Measurements from ENCODE around the gene FHL1. TPM values are rescaled to one million over a fixed set of nuclear protein-coding genes. Genes with fewer than 3 reads are reported as not detected.
A peak's percentile ranks its signal among the peaks of the same experiment; 100 is the strongest.
"Not testable (repeated sequence)": the region's sequence is repeated elsewhere in the genome, so short reads cannot be mapped to it uniquely, and the experiment has no call there.

The FHL1 gene
- total RNA-seq, 4 donors from 2014 or later = 85.9 to 140 (median 107) TPM

DNA sequence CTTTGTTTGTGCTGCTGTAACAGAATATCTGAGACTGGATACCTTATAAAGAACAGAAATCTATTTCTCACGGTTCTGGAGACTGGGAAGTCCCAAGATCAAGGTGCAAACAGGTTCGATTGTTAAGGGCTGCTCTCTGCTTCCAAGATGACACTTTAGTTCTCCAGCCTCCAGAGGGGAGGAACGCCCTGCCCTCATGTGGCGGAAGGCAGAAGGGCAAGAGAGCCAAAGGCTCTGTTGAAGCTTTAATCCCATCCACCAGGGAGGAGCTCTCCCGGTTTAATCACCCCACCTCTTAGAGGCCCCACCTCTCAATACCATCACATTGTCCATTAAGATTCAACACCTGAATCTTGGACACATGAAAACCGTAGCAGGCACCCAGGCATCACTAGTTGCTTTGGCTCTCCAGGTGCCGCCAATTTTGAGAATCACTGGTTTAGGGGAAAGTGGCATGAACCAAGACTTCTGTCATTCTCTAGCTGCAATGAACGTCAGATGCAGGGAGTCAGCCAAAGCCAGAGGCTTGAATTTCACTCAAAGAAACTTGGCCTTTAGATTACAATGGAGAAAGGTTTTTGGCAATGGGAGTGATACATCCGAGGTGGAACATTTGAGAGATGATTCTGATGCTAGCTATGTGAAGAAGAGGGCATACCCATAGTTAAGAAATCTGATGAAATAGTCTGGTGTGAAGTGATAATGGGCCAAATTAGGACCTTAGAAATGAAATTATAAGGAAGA, 15.7 kb downstream of the FHL1 start:
- DNase-seq (ENCODE audit: low spot score in 2 of 2) = no peak
- intact Hi-C loops (cut with DNase I; ENCODE audit: low total_unique reads) = no loop called here
- 20 to 33% methylated on average over 8 to 9 of the region's 9 CpGs for WGBS, 2 donors
- H3K4me3 ChIP-seq (ENCODE audit: low read depth, poor library complexity, severe bottlenecking) = no peak overlapping the region
- TF ChIP-seq POLR2A (IDR thresholded peaks at IDR 0.05) = no peak
- TF ChIP-seq, protein P1, sequence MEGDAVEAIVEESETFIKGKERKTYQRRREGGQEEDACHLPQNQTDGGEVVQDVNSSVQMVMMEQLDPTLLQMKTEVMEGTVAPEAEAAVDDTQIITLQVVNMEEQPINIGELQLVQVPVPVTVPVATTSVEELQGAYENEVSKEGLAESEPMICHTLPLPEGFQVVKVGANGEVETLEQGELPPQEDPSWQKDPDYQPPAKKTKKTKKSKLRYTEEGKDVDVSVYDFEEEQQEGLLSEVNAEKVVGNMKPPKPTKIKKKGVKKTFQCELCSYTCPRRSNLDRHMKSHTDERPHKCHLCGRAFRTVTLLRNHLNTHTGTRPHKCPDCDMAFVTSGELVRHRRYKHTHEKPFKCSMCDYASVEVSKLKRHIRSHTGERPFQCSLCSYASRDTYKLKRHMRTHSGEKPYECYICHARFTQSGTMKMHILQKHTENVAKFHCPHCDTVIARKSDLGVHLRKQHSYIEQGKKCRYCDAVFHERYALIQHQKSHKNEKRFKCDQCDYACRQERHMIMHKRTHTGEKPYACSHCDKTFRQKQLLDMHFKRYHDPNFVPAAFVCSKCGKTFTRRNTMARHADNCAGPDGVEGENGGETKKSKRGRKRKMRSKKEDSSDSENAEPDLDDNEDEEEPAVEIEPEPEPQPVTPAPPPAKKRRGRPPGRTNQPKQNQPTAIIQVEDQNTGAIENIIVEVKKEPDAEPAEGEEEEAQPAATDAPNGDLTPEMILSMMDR (IDR thresholded peaks at IDR 0.05) = no peak

DNA sequence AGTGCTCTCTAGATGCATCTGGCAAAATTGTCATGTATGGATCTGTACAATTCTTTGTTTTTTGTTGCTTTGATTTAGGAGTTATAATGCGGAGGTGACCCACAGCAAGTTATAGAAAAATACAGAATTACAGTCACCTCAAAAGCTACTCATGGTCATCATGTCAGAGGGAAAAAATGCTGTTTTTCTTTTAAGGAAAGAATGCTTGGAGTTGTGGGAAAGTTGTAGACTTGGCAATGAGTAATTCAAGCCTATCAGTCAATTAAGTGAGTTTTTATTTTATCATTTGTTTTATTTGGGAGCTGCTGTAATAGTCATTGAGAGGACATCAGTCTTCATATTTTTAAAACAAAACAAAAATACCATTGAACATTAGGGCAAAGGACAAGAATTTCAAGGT, 16.4 kb downstream of the FHL1 start:
- intact Hi-C loops (cut with DNase I; ENCODE audit: low total_unique reads) = no loop called here
- no peak overlapping the region for H3K4me3 ChIP-seq (ENCODE audit: low read depth, poor library complexity, severe bottlenecking)
- no peak for DNase-seq (ENCODE audit: low spot score in 2 of 2)
- 91 to 95% methylated on average over 1 of the region's 1 CpG for whole genome bisulfite sequencing, 2 donors
- TF ChIP-seq POLR2A (IDR thresholded peaks at IDR 0.05) = no peak
- TF ChIP-seq, protein P1 (IDR thresholded peaks at IDR 0.05) = no peak

DNA sequence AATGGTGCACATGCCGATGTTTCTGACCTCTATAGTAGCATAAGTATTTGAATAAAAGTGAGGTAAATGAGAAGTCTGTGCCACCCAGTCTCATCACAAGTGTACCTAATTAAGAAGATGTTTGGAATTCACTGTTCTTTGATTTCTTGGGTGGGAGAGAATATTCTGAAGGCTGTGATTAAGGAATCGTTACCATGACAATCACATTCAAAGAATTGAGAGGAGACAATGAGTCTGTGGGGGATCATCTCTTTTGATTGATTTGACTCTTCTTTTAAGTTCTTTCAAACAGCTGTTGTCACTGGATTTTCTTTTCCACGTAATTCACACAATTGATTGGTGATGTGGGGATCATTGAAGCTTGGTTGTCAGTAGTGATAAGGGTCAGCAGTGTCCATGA, 18.1 kb downstream of the FHL1 start:
- WGBS, 2 donors = 50 to 76% methylated on average over 3 of the region's 3 CpGs
- intact Hi-C loops (cut with DNase I; ENCODE audit: low total_unique reads) = no loop called here
- DNase-seq (ENCODE audit: low spot score in 2 of 2) = no peak

DNA sequence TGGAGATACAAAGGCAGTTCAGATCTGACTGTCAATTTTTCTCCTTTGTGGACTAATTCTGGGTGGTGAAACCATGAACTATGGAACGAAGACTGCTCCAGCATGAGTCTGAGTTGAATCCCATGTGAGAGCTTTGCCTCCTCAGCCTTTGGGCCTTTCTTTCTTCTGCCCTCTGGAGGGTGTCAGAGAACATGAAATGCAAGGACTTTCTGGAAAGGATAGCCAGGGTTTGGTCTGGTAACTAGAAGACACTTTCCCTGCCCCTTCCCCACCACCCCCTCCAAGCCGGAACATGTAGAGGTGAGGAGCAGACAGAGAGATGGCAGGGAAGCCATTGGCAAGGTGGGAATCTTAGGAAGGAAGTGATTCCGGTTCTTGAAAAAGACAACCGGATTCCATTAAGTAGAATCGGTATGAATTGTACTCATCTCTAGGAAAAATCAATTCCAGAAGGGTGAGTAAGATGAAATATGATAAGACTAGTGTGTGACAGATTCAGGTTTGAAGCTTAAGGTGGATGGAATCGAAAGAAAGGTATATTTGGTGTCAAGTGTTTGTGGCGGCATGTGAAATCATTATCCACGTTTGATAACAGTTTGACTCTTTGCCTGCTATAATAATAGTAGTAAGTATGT, 19.0 kb downstream of the FHL1 start:
- TF ChIP-seq, protein P1 (IDR thresholded peaks at IDR 0.05) = no peak
- WGBS, 2 donors = 58 to 63% methylated on average over 8 of the region's 8 CpGs
- intact Hi-C loops (cut with DNase I; ENCODE audit: low total_unique reads) = no loop called here
- no peak overlapping the region for H3K4me3 ChIP-seq (ENCODE audit: low read depth, poor library complexity, severe bottlenecking)
- DNase-seq (ENCODE audit: low spot score in 2 of 2) = no peak

More for the DNA sequence above, 18.1 kb downstream of the FHL1 start:
- TF ChIP-seq, protein P1 (IDR thresholded peaks at IDR 0.05) = no peak
- TF ChIP-seq POLR2A (IDR thresholded peaks at IDR 0.05) = no peak
- H3K4me3 ChIP-seq (ENCODE audit: low read depth, poor library complexity, severe bottlenecking) = no peak overlapping the region

DNA sequence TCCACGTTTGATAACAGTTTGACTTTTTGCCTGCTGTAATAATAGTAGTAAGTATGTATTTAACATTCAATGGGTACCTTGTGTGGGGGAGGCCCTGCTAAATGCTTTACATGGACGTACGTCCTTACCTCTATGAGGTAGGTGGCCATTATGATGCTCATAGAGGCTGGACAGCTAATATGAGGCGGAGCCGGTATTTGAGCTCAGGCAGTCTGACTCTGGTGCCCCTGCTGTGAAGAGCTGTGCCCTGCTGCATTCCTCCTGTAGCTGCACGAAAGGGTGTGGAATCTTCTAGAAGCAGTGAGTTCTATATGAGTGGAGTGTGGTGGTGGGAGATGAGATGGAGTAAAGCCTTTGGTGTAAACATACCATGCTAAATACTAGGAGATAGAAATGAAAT, 20.7 kb downstream of the FHL1 start:
- intact Hi-C loops (cut with DNase I; ENCODE audit: low total_unique reads); DNase-seq (ENCODE audit: low spot score in 2 of 2); H3K4me3 ChIP-seq (ENCODE audit: low read depth, poor library complexity, severe bottlenecking): not testable (repeated sequence)
- 81 to 94% methylated on average over 6 of the region's 6 CpGs for WGBS, 2 donors

DNA sequence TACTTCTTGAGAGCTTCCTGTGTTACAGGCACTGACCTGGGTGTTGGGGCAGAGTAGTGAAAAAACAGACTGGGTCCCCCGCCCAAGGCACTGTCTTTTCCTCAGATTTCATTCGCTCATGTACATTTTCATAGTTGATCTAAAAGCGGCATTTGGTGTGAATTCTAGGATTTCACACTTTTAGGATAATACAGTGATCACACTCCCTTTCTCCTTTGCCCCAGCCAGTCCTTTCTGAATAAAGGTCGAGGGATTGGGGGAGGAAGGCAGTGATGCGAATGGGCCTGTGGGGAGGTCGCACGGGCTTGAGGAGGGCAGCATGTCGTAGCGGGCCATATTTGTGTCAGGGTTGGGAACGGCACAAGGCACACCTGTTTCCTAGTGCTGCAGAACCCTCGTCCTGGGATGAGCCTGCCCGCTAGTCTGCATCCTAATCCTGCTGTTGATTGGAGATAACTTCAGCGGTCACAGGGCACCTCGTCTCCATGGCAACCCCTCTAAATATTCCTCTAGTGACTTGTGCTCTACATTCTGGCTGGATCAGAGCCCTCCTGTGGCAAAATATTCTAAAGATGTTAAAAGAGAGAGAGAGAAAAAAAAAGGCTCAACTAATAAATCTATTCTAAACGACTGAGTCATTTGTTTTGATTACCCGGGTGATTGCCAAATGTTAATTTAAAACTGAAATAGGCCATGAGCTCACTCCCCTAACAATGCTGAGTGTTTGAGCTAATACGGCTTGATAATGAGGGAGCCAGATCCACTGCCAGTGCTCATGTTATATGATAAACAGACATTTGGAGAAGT, 21.8 kb downstream of the FHL1 start:
- intact Hi-C loops (cut with DNase I; ENCODE audit: low total_unique reads) = no loop called here
- 20 to 38% methylated on average over 17 of the region's 17 CpGs for WGBS, 2 donors
- no peak overlapping the region for H3K4me3 ChIP-seq (ENCODE audit: low read depth, poor library complexity, severe bottlenecking)
- TF ChIP-seq, protein P1 (IDR thresholded peaks at IDR 0.05) = no peak
- no peak for TF ChIP-seq POLR2A (IDR thresholded peaks at IDR 0.05)
- peak in 1 of 2 donors; percentile 89 for DNase-seq (ENCODE audit: low spot score in 2 of 2)

All from lower leg skin (tissue), 4 donors.